Upper lobe of left lung (tissue), 6 donors: Measurements from ENCODE around the gene HCFC1R1. TPM values are rescaled to one million over a fixed set of nuclear protein-coding genes. Genes with fewer than 3 reads are reported as not detected.

ENCODE experiments used
- ATAC-seq, 2 donors: fragments of 200-7000 bp; cut with Tn5 transposase; one replicate each; pipeline ENCODE4 v1.9.1; 2022; ENCODE audit warnings: mild to moderate bottlenecking in 2 of 2, moderate library complexity in 2 of 2; ENCODE audit not compliant: low FRiP score in 2 of 2
- DNase-seq, 2 donors: peaks; one replicate each; pipeline ENCODE4 v3.0.0-alpha.2; 2019 to 2020
- H3K27ac ChIP-seq, 4 donors: fragments of 200-600 bp; sonication (generic); one replicate each; pipeline ENCODE4 v1.5.1; 2016 to 2019
- H3K27me3 ChIP-seq, 4 donors: fragments of 200-600 bp; sonication (generic); one replicate each; pipeline ENCODE4 v1.5.1; 2017 to 2019
- H3K36me3 ChIP-seq, 4 donors: fragments of 200-600 bp; sonication (generic); one replicate each; pipeline ENCODE4 v1.5.1; 2016 to 2019
- H3K4me1 ChIP-seq, 4 donors: fragments of 200-600 bp; sonication (generic); one replicate each; pipeline ENCODE4 v1.5.1; 2018 to 2019
- H3K4me3 ChIP-seq, 4 donors: fragments of 200-600 bp; sonication (generic); one replicate each; pipeline ENCODE4 v1.5.1; 2017 to 2019; ENCODE audit warnings: mild to moderate bottlenecking in 2 of 4, moderate library complexity in 1 of 4
- H3K9me3 ChIP-seq, 4 donors: fragments of 200-600 bp; sonication (generic); one replicate each; pipeline ENCODE4 v1.5.1; 2018 to 2019
- EP300 ChIP-seq, 4 donors: sonication (generic); formaldehyde crosslinking; IDR thresholded peaks; one replicate each; pipeline ENCODE4 v1.5.1; 2017; ENCODE audit warnings: antibody characterized with exemption in 4 of 4, control low read depth in 2 of 4
- POLR2A ChIP-seq, 4 donors: fragments of 450-650 bp; IDR thresholded peaks; one replicate each; pipeline ENCODE4 v1.5.1; 2016 to 2017; ENCODE audit warnings: antibody characterized with exemption in 4 of 4, mild to moderate bottlenecking in 2 of 4
- POLR2AphosphoS5 ChIP-seq, 2 donors: sonication (generic); formaldehyde crosslinking; IDR thresholded peaks; one replicate each; pipeline ENCODE4 v1.5.1; 2017; ENCODE audit warnings: antibody characterized with exemption in 2 of 2
- WGBS, 2 donors: methylation state at CpG; one replicate each; pipeline ENCODE4 v1.1.5; 2017 to 2018; 5-methylcytosine and 5-hydroxymethylcytosine counted together
- total RNA-seq, 6 donors: library from RNA; depleted of rRNA in 4 of 6; stranded (reverse); fragments of >200 nt in 4 of 6; gene quantifications; one replicate each; pipeline versions ENCODE4 v1.1.0 to v1.2.1, GENCODE V29; 2016 to 2021
- TF ChIP-seq, protein P1 (sequence below), 6 experiments: fragments of 450-650 bp in 4 of 6; fragments of 200-600 bp in 2 of 6; sonication (generic) in 2 of 6; IDR thresholded peaks; one replicate each; pipeline ENCODE4 v1.5.1; 2016 to 2019; ENCODE audit warnings: antibody characterized with exemption in 6 of 6
- donor health status: DM: no; HTN: no; CAD: no; lungs with moderate emphysema.
- donor health status: DM: no; HTN: yes; CAD: no; lungs with severe emphysema.

Gene HCFC1R1
- total RNA-seq, 6 donors from 2014 or later, result 28.3 to 85.1 (median 42.2) TPM

DNA sequence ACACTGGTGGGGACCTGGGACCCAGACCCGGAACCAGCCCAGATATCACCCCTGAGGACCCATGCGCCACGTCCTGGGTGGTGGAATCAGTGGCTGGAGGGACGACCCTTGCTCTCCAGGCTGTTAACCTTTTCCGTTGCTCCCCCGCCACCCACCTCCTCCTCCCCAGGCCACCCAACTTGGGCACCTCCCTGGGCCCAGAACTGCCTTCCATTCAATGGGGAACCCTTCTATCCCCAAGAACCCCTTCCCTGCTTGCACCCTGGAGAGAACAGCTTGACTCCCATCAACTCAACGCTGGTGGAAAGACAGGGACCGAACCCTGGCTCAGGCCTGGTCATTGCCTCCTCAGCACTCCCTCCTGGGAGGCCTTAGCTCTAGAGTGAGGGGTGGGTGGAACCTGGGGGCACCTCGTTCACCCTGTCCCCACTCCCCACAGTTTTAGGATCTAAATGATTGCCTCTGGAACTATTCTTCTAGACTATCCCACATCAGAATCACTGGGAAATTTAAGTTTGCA lies 36.0 kb upstream of the HCFC1R1 start:
- 49 to 59% methylated on average over 8 to 9 of the region's 9 CpGs for WGBS, 2 donors
- Histone ChIP-seq H3K9me3 (no peaks in the 10 kb centered on the region), H3K4me1 (peaks cover 24 to 38% (median 30%) of the 10 kb centered on the region in 4 donors), H3K27me3 (no peaks in the 10 kb centered on the region), H3K27ac (peak overlapping the region; percentile 88 to 98 (median 90)), H3K36me3 (no peaks in the 10 kb centered on the region), H3K4me3 (peak overlapping the region in 3 of 4 donors; percentile 71 to 95 (median 72))
- DNase-seq (no peak), ATAC-seq (no peak)
- TF ChIP-seq POLR2AphosphoS5 (IDR thresholded peaks at IDR 0.05) (no peak), EP300 (IDR thresholded peaks at IDR 0.05) (no peak), POLR2A (IDR thresholded peaks at IDR 0.05) (no peak)
- TF ChIP-seq, protein P1, sequence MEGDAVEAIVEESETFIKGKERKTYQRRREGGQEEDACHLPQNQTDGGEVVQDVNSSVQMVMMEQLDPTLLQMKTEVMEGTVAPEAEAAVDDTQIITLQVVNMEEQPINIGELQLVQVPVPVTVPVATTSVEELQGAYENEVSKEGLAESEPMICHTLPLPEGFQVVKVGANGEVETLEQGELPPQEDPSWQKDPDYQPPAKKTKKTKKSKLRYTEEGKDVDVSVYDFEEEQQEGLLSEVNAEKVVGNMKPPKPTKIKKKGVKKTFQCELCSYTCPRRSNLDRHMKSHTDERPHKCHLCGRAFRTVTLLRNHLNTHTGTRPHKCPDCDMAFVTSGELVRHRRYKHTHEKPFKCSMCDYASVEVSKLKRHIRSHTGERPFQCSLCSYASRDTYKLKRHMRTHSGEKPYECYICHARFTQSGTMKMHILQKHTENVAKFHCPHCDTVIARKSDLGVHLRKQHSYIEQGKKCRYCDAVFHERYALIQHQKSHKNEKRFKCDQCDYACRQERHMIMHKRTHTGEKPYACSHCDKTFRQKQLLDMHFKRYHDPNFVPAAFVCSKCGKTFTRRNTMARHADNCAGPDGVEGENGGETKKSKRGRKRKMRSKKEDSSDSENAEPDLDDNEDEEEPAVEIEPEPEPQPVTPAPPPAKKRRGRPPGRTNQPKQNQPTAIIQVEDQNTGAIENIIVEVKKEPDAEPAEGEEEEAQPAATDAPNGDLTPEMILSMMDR (IDR thresholded peaks at IDR 0.05), result no peak

DNA sequence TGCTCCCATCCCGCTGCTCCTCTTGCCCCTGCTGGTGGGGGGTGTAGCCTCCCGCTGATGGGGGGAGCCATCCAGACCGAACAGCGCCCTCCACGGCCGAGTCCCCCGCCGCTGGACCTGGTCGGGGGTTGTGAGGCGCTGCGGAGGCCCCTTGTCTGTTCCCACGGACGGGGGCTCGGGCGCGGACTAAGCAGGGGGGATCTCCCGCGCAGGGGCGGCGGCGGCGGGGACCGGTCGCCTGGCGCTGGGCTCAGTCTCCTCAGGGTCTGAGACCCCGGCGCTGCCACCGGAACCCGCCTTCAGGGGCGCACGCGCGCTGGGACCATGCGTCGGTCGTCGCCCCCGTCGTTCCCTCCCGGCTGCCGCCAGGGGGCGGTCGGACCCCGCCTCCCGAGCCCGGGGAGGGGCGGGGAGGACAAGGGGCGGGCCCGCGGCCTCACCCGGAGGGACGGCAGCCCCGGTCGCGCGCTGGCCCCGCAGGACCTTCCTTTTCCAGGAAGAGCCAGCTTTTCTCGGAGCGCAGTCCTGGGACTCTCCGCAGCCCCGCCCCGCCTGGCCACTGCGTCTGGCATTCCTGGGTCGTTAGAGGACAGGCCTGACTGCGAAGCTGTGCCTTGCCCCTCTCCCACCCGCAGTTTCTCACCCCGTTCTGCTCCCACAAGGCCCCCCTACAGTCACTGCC lies 35.4 kb upstream of the HCFC1R1 start:
- H3K4me3 ChIP-seq, result peak overlapping the region; percentile 71 to 95 (median 77)
- peak overlapping the region; percentile 88 to 98 (median 90) for H3K27ac ChIP-seq
- peak; percentile 95 to 99 for ATAC-seq
- H3K9me3 ChIP-seq, result no peaks in the 10 kb centered on the region
- DNase-seq, result peak; percentile 94 to 98
- no peaks in the 10 kb centered on the region for H3K36me3 ChIP-seq
- H3K4me1 ChIP-seq, result peaks cover 20 to 40% (median 27%) of the 10 kb centered on the region in 4 donors
- 0% methylated on average over 10 to 14 of the region's 67 CpGs for whole genome bisulfite sequencing, 2 donors
- TF ChIP-seq, protein P1 (IDR thresholded peaks at IDR 0.05), result peak; percentile 98 to 100 (median 100)
- peak; percentile 81 to 82 for TF ChIP-seq POLR2AphosphoS5 (IDR thresholded peaks at IDR 0.05)
- TF ChIP-seq POLR2A (IDR thresholded peaks at IDR 0.05), result peak in 1 of 4 donors; percentile 72
- peak in 2 of 4 donors; percentile 90 to 93 for TF ChIP-seq EP300 (IDR thresholded peaks at IDR 0.05)
- no peaks in the 10 kb centered on the region for H3K27me3 ChIP-seq

DNA sequence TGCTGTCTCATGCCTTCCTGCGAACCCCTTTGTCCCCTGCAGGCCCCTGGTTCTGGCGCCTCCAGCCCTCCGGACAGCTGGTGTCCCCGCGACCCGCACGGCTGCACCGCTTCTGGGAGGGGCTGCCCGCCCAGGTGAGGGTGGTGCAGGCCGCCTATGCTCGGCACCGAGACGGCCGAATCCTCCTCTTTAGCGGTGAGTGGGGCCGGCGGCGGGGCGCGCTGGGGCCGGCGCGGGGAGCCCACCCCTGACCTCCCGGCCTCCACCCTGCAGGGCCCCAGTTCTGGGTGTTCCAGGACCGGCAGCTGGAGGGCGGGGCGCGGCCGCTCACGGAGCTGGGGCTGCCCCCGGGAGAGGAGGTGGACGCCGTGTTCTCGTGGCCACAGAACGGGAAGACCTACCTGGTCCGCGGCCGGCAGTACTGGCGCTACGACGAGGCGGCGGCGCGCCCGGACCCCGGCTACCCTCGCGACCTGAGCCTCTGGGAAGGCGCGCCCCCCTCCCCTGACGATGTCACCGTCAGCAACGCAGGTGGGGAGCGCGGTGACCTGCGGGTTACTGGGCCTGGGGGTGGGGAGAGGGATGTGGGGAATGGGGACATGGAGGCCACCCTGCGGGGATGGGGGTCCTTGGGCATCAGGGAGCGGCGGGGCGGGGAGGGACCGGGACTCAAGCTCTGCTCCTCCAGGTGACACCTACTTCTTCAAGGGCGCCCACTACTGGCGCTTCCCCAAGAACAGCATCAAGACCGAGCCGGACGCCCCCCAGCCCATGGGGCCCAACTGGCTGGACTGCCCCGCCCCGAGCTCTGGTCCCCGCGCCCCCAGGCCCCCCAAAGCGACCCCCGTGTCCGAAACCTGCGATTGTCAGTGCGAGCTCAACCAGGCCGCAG lies 34.6 kb upstream of the HCFC1R1 start:
- H3K27me3 ChIP-seq, result no peaks in the 10 kb centered on the region
- ATAC-seq (peak; percentile 25 to 34), DNase-seq (peak; percentile 73 to 91)
- WGBS, 2 donors, result 8% methylated on average over 33 of the region's 77 CpGs; no CpG with 5 or more reads in 1 of the 2 donors
- TF ChIP-seq, protein P1 (IDR thresholded peaks at IDR 0.05), result peak in 1 of 6 experiments; percentile 28
- no peak for TF ChIP-seq POLR2AphosphoS5 (IDR thresholded peaks at IDR 0.05)
- H3K27ac ChIP-seq, result peak overlapping the region; percentile 88 to 98 (median 90)
- no peaks in the 10 kb centered on the region for H3K36me3 ChIP-seq
- H3K4me3 ChIP-seq, result peak overlapping the region; percentile 71 to 95 (median 77)
- no peaks in the 10 kb centered on the region for H3K9me3 ChIP-seq
- peaks cover 20 to 40% (median 27%) of the 10 kb centered on the region in 4 donors for H3K4me1 ChIP-seq

DNA sequence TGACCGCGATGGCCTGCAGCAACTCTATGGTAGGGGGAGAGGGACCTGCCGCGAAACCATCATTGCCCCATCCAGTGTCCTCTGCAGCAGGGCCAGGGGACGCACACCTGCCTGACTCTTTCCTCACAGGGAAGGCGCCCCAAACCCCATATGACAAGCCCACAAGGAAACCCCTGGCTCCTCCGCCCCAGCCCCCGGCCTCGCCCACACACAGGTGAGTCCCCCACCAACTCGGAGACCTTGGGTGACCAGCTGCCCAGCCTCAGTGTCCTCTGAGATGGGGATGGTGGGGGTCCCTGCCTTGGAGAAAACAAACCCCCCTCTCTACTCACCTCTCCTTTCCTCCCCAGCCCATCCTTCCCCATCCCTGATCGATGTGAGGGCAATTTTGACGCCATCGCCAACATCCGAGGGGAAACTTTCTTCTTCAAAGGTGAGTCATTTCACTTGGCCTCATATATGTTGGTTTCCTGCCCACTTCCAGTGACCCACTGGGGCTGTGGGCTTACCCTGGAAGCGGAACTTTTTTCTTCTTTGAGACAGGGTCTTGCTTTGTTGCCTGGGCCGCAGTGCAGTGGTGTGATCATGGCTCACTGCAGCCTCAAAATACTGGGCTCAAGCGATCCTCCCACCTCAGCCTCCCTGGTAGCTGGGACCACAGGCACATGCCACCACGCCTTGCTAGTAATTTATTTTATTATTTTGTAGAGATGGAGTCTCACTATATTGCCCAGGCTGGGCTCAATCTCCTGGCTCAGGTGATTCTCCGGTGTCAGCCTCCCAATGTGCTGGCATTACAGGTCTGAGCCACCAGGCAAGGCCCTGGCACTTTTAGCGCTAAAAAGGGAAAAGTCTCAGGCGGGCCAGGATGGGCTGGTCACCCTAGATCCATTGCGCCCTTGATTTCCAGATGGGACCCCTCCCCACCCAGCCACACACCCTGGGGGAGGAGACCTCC lies 33.7 kb upstream of the HCFC1R1 start:
- H3K27me3 ChIP-seq, result no peaks in the 10 kb centered on the region
- peaks cover 20 to 40% (median 27%) of the 10 kb centered on the region in 4 donors for H3K4me1 ChIP-seq
- no peak for TF ChIP-seq EP300 (IDR thresholded peaks at IDR 0.05)
- no peak for TF ChIP-seq POLR2A (IDR thresholded peaks at IDR 0.05)
- TF ChIP-seq, protein P1 (IDR thresholded peaks at IDR 0.05), result no peak
- no peak for TF ChIP-seq POLR2AphosphoS5 (IDR thresholded peaks at IDR 0.05)
- H3K9me3 ChIP-seq, result no peaks in the 10 kb centered on the region
- H3K27ac ChIP-seq, result peak overlapping the region in 3 of 4 donors; percentile 88 to 98 (median 91)
- no peak for ATAC-seq
- DNase-seq, result peak in 1 of 2 donors; percentile 75
- H3K4me3 ChIP-seq, result peak overlapping the region in 3 of 4 donors; percentile 71 to 95 (median 72)
- WGBS, 2 donors, result 89 to 92% methylated on average over 20 of the region's 22 CpGs
- H3K36me3 ChIP-seq, result no peaks in the 10 kb centered on the region
